HCT116 (cell line): ENCODE results near the gene FBXL15. TPM values are rescaled to one million over a fixed set of nuclear protein-coding genes. Genes with fewer than 3 reads are reported as not detected.

Experiments used
- ATAC-seq: fragments of 200-7000 bp; cut with Tn5 transposase; 2 replicates; pipeline ENCODE4 v1.9.1; 2020; ENCODE audit warnings: mild to moderate bottlenecking, moderate library complexity
- BruUV-seq: library from RNA; stranded (reverse); fragments of 400-500 nt; replicated peaks from 2 replicates; lab custom pipeline; 2021; lab: Mats Ljungman, UMichigan
- CTCF ChIA-PET: fragments of 300-600 bp; sonication (Branson Sonifier 250); formaldehyde crosslinking; loops from one replicate; lab custom pipeline; 2021; ENCODE audit warnings: antibody characterized with exemption; lab: Charles Lee
- POLR2A ChIA-PET: fragments of 300-600, 350-600 bp; sonication (Branson Sonifier 250); formaldehyde crosslinking; loops from one replicate; lab custom pipeline; 2021; ENCODE audit warnings: antibody characterized with exemption; lab: Charles Lee
- RAD21 ChIA-PET, 2 experiments: fragments of 300-600 bp; sonication (Branson Sonifier 250); formaldehyde crosslinking; loops; one replicate each; lab custom pipeline; 2023; ENCODE audit warnings: low total read pairs in 2 of 2; ENCODE audit not compliant: uncharacterized antibody in 2 of 2, unreplicated experiment in 2 of 2, low non-redundant PET in 1 of 2; lab: Charles Lee
- DNase-seq: peaks from one replicate; pipeline ENCODE4 v3.0.0-alpha.2; 2010; ENCODE audit warnings: low read depth, low spot score
- H2AFZ ChIP-seq: fragments of 200-600 bp; shearing (Covaris generic), sonication (generic); 2 replicates; pipeline ENCODE4 v1.6.1; 2017; ENCODE audit warnings: low read depth, mixed run types, mixed read lengths, antibody characterized with exemption, low read length; ENCODE audit not compliant: poor library complexity, severe bottlenecking
- H3K27ac ChIP-seq: 2 replicates; pipeline ENCODE4 v1.5.1; 2012; ENCODE audit warnings: low read depth, low read length
- H3K27me3 ChIP-seq: fragments of 200-600 bp; sonication (generic); 2 replicates; pipeline ENCODE4 v1.6.1; 2016; ENCODE audit warnings: mixed run types, low read length, mixed read lengths; ENCODE audit not compliant: insufficient read depth
- H3K36me3 ChIP-seq, 2 experiments: fragments of 200-500 bp in 1 of 2; fragments of 200-600 bp in 1 of 2; sonication (Bioruptor generic) in 1 of 2; sonication (generic) in 1 of 2; 2 replicates each; pipeline versions ENCODE4 v1.5.1 to v1.6.1; 2014 to 2016; ENCODE audit warnings: low read length in 2 of 2, inconsistent platforms in 1 of 2, mixed read lengths in 1 of 2, mixed run types in 1 of 2; ENCODE audit not compliant: insufficient read depth in 2 of 2, control insufficient read depth in 1 of 2
- H3K4me1 ChIP-seq, 2 experiments: fragments of 200-600 bp in 1 of 2; sonication (generic) in 1 of 2; 2 replicates each; pipeline versions ENCODE4 v1.5.1 to v1.6.1; 2012 to 2017; ENCODE audit warnings: low read length in 2 of 2, inconsistent platforms in 1 of 2, mild to moderate bottlenecking in 1 of 2, mixed read lengths in 1 of 2, mixed run types in 1 of 2, moderate library complexity in 1 of 2; ENCODE audit not compliant: insufficient read depth in 2 of 2, control insufficient read depth in 1 of 2
- H3K4me2 ChIP-seq: fragments of 200-600 bp; sonication (generic); 2 replicates; pipeline ENCODE4 v1.6.1; 2017; ENCODE audit warnings: mixed run types, low read length, mixed read lengths
- H3K4me3 ChIP-seq, 2 experiments: fragments of 200-600 bp in 1 of 2; sonication (generic) in 1 of 2; replicated peaks in 1 of 2; 2 replicates each; pipeline ENCODE4 v1.5.1; 2011 to 2016; ENCODE audit warnings: low read length in 2 of 2, control low read depth in 1 of 2, low read depth in 1 of 2, mild to moderate bottlenecking in 1 of 2, mixed read lengths in 1 of 2, mixed run types in 1 of 2
- H3K79me2 ChIP-seq: fragments of 200-600 bp; sonication (generic); 2 replicates; pipeline ENCODE4 v1.6.1; 2017; ENCODE audit warnings: mild to moderate bottlenecking, mixed run types, low read length, moderate library complexity, mixed read lengths; ENCODE audit not compliant: insufficient read depth
- H3K9ac ChIP-seq: fragments of 200-600 bp; sonication (generic); 2 replicates; pipeline ENCODE4 v1.6.1; 2016; ENCODE audit warnings: low read length, mixed read lengths
- H3K9me2 ChIP-seq: fragments of 200-600 bp; sonication (generic), shearing (Covaris generic); 2 replicates; pipeline ENCODE4 v1.6.1; 2017; ENCODE audit warnings: mixed run types, mild to moderate bottlenecking, moderate library complexity; ENCODE audit not compliant: insufficient read depth
- H3K9me3 ChIP-seq, 2 experiments: fragments of 200-500 bp in 1 of 2; fragments of 200-600 bp in 1 of 2; sonication (Bioruptor generic) in 1 of 2; sonication (generic) in 1 of 2; 2 replicates each; pipeline ENCODE4 v1.6.1; 2014 to 2017; ENCODE audit warnings: low read length in 2 of 2, mixed read lengths in 2 of 2, inconsistent platforms in 1 of 2, low read depth in 1 of 2, mild to moderate bottlenecking in 1 of 2, mixed run types in 1 of 2, moderate library complexity in 1 of 2; ENCODE audit not compliant: control insufficient read depth in 1 of 2, insufficient read depth in 1 of 2
- H4K20me1 ChIP-seq: fragments of 200-600 bp; sonication (generic), shearing (Covaris generic); 2 replicates; pipeline ENCODE4 v1.6.1; 2017; ENCODE audit warnings: mixed run types, mild to moderate bottlenecking, moderate library complexity; ENCODE audit not compliant: insufficient read depth
- CBX3 ChIP-seq: IDR thresholded peaks from 2 replicates; pipeline ENCODE4 v1.6.1; 2012; ENCODE audit warnings: low read depth
- CEBPB ChIP-seq: IDR thresholded peaks from 2 replicates; pipeline ENCODE4 v1.6.1; 2012; ENCODE audit warnings: low read depth
- EGR1 ChIP-seq: IDR thresholded peaks from 2 replicates; pipeline ENCODE4 v1.6.1; 2012; ENCODE audit warnings: low read depth
- EZH2 ChIP-seq: fragments of 200-600 bp; sonication (generic); IDR thresholded peaks from 2 replicates; pipeline ENCODE4 v1.6.1; 2017; ENCODE audit warnings: antibody characterized with exemption, mixed run types
- EZH2phosphoT487 ChIP-seq: fragments of 200-600 bp; IDR thresholded peaks from 2 replicates; pipeline ENCODE4 v1.6.1; 2018; ENCODE audit warnings: antibody characterized with exemption, borderline replicate concordance
- FOSL1 ChIP-seq: IDR thresholded peaks from 2 replicates; pipeline ENCODE4 v1.6.1; 2012; ENCODE audit warnings: low read depth
- POLR2AphosphoS5 ChIP-seq: IDR thresholded peaks from 2 replicates; pipeline ENCODE4 v1.6.1; 2011; ENCODE audit warnings: mild to moderate bottlenecking, low read depth, low read length, moderate library complexity
- RAD21 ChIP-seq: IDR thresholded peaks from 2 replicates; pipeline ENCODE4 v1.6.1; 2012; ENCODE audit warnings: low read depth, mild to moderate bottlenecking
- REST ChIP-seq: IDR thresholded peaks from 2 replicates; pipeline ENCODE4 v1.6.1; 2012; ENCODE audit warnings: low read depth
- SIN3A ChIP-seq: IDR thresholded peaks from 2 replicates; pipeline ENCODE4 v1.6.1; 2012; ENCODE audit warnings: low read depth
- SP1 ChIP-seq: IDR thresholded peaks from 2 replicates; pipeline ENCODE4 v1.6.1; 2012; ENCODE audit warnings: low read depth
- YY1 ChIP-seq: IDR thresholded peaks from 2 replicates; pipeline ENCODE4 v1.6.1; 2011; ENCODE audit warnings: low read length, low read depth, moderate library complexity, mild to moderate bottlenecking; ENCODE audit not compliant: insufficient replicate concordance; ENCODE audit errors: extremely low read depth
- ZBTB33 ChIP-seq: IDR thresholded peaks from 2 replicates; pipeline ENCODE4 v1.6.1; 2011; ENCODE audit warnings: mild to moderate bottlenecking, low read length, moderate library complexity; ENCODE audit not compliant: insufficient replicate concordance; ENCODE audit errors: extremely low read depth
- ZNF274 ChIP-seq: fragments of 200-500 bp; sonication (Bioruptor generic); IDR thresholded peaks from 2 replicates; pipeline ENCODE4 v1.6.1; 2014; ENCODE audit warnings: mild to moderate bottlenecking, low read depth, low read length, inconsistent platforms
- intact Hi-C: fragments of 100-400 bp; cut with micrococcal nuclease; formaldehyde crosslinking; loops from 2 replicates; pipeline ENCODE4 v1.10.0; 2022
- total RNA-seq: library from RNA; stranded (reverse); gene quantifications from one replicate; pipeline ENCODE4 v1.2.1, GENCODE V29; 2021; ENCODE audit not compliant: unreplicated experiment
- TF ChIP-seq, protein P1 (sequence below): IDR thresholded peaks from 2 replicates; pipeline ENCODE4 v1.6.1; 2012

The FBXL15 gene
- total RNA-seq, 1 experiment from 2014 or later, result 21.1 TPM

- POLR2A ChIA-PET, result no interaction called here
- H3K4me2 ChIP-seq, result no peak overlapping the region
Observed at GRCh38 chr10:102426803-102427287, 6.2 kb downstream of the FBXL15 start.

DNA sequence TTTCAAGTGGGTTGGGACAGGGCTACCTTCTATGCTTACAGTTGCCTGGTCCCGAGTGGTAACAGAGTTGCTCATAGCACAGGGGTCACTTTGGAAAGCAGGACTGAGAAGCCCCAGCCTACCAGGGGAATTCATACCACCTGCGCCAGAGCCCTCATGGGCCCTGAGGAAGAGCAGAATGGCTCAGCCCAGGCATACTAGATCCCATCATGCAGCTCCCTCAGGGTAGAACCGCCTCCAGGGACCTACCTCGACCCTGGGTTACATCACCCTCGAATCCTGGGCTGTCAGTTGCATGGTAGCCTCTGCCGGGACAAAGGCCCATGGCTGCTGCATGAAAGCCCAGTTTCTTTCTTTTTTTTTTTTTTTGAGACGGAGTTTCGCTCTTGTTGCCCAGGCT is 8.8 kb downstream of the FBXL15 start:
- RAD21 ChIA-PET, result no interaction called here
- POLR2A ChIA-PET, result interaction anchor here (4.0 kb wide), 1 partner anchor 8 kb away, joined by 47 read pairs; the partner anchor contains the start of gene FBXL15
- H3K79me2 ChIP-seq, result peaks cover 19% of the 10 kb centered on the region

More at GRCh38 chr10:102426803-102427287, 6.2 kb downstream of the FBXL15 start:
- Histone ChIP-seq H3K9me2 (no peaks in the 10 kb centered on the region), H3K4me3 (no peak overlapping the region), H3K9me3 (no peaks in the 10 kb centered on the region), H4K20me1 (no peaks in the 10 kb centered on the region), H3K4me1 (peaks cover 11 to 36% of the 10 kb centered on the region in 2 experiments; a peak in 3 of 4 replicates), H3K36me3 (peaks cover 0 to 11% of the 10 kb centered on the region in 2 experiments; a peak in 1 of 4 replicates), H3K27me3 (no peaks in the 10 kb centered on the region), H3K79me2 (peaks cover 20% of the 10 kb centered on the region), H3K27ac (no peak overlapping the region), H3K9ac (no peak overlapping the region), H2AFZ (no peak overlapping the region)
- no peak for DNase-seq
- no TSS peak for BruUV-seq
- no peak for ATAC-seq
- ChIA-PET CTCF (interaction anchor here (0.9 to 2.6 kb wide), 2 partner anchors 157 to 196 kb away, joined by 3 to 7 read pairs; no protein-coding TSS in a partner anchor), RAD21 (no interaction called here)
- intact Hi-C loops, result no loop called here
- no peak for TF ChIP-seq RAD21
- no peak for TF ChIP-seq POLR2AphosphoS5
- TF ChIP-seq CEBPB, result no peak

More for the DNA sequence above, 8.8 kb downstream of the FBXL15 start:
- Histone ChIP-seq H2AFZ (no peak overlapping the region), H3K4me1 (peaks cover 0 to 30% of the 10 kb centered on the region in 2 experiments; a peak in 2 of 4 replicates), H3K27me3 (no peaks in the 10 kb centered on the region), H4K20me1 (no peaks in the 10 kb centered on the region), H3K4me2 (no peak overlapping the region), H3K9ac (no peak overlapping the region), H3K9me2 (no peaks in the 10 kb centered on the region), H3K9me3 (no peaks in the 10 kb centered on the region), H3K36me3 (no peaks in the 10 kb centered on the region; a peak in 1 of 4 replicates), H3K4me3 (no peak overlapping the region), H3K27ac (no peak overlapping the region)
- intact Hi-C loops, result no loop called here
- CTCF ChIA-PET, result interaction anchor here (4.6 kb wide), 1 partner anchor 8 kb away, joined by 41 read pairs; the partner anchor contains the start of gene FBXL15
- DNase-seq (no peak), ATAC-seq (no peak)
- no TSS peak for BruUV-seq
- TF ChIP-seq REST (no peak), EGR1 (no peak), FOSL1 (no peak), SIN3A (no peak), CBX3 (no peak), CEBPB (no peak), EZH2phosphoT487 (no peak), ZBTB33 (no peak), EZH2 (no peak), POLR2AphosphoS5 (no peak), ZNF274 (no peak), YY1 (no peak), SP1 (no peak)
- TF ChIP-seq, protein P1, sequence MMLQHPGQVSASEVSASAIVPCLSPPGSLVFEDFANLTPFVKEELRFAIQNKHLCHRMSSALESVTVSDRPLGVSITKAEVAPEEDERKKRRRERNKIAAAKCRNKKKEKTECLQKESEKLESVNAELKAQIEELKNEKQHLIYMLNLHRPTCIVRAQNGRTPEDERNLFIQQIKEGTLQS, result no peak
